HPDE6-E6E7 (cell line): Measurements from ENCODE around the gene AGR2.

Experiments used
- DNase-seq: peaks from one replicate; pipeline ENCODE4 v3.0.0; 2011; ENCODE audit warnings: missing footprints; ENCODE audit errors: extremely low spot score

The AGR2 gene

DNA sequence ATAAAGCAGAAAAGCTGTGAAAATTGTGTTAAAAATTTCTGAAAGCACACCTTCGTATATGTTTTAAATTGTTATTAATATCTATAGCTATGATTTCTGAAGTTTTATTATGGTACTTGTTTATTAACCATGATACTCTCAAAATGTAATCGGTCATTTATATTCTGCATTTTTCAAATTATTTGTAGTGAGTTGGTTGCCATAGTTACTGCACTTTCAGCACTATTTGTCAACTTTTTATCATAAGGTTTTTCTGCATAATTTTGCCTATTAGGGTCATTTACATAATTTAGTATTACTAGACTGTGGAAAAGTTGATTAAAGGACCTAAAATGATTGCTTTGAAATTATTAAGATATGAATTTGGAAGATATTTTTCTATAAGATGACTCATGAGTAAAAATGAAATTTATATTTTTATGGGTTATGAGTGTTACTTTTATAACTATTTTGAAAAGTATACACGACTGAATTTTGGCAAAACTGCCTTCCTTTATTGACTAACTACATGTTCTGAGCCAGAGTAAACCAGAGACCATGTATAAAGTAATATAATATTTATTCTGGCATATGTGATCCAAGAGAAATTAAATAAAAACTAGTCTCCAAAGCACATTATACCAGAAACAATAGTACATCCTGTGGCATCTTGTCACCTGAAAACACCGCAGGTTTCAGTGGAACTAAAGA lies 7.9 kb upstream of the AGR2 start:
- no peak for DNase-seq

DNA sequence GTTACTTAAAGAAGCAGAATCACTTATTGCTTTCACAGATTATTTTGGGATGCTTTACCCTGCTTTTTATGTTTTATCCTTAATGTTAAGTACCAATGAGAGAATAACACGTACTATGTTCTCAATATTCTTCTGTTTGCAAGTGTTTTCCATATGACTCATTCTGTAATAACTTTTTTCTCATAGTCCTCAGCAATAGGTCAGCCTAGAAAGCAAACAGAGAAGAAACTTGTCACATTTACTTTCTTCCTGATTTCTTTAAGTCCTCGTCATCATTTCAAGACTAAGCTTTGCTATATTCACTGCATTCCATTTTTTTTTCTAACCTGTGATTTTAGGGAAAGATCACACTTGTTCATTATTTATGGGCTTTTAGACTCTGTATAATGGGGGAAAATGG lies 6.8 kb upstream of the AGR2 start:
- peak; percentile 26 for DNase-seq

DNA sequence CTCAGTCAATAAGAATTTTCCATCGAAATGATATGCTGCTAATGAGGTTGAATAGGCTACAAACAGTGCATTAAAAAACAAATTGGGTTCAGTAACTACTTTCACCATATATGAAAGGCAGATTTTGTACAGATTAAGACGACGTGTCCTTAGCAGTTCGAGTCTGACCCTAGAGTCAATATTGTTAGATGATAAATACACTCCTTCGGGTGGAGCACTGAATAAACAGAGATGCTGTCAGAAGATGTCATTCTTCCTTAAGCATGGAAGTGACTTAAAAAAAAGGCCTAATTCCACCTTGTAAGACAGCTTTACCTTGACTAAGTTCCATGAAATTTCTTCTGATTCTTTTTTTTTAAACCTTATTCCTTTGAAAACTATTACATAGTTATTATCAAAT lies 5.8 kb upstream of the AGR2 start:
- DNase-seq, result no peak

DNA sequence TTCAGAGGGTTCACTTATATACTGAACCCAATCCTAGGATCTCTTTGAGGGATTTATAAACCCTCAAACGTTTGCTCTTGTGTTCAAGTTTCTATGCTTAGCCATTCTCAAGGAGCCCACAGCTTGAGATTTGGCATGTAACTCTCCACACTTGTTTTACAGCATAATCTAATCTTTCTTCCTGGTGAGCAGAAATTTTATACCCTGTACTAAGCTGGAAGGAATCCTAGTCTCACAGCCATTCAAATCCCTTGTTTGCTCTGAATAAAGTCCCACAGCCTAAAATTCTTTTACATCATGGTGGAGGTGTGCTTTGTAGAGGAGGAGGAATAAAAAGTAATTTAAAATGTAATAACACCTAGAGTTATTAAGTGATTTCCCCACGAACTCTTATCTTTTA lies 5.3 kb upstream of the AGR2 start:
- no peak for DNase-seq

DNA sequence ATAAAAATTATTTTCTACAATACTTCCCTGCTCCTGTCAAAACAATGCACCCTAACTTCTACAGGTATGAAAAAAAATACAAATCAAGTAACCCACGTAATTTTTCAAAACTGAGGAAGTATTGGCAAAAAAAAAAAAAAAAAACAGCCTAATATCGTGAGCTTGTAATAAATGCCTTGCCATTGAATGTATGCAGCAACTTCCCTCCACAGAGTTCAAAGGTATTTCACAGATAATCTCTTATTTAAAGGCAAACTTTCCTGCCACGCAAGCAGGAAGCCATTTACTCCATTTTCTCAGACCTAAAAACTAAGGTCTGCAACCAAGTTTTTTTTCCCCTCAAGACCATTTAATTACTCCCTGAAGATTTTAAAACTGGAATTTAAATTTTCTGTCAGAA lies 642 bp upstream of the AGR2 start:
- no peak for DNase-seq

DNA sequence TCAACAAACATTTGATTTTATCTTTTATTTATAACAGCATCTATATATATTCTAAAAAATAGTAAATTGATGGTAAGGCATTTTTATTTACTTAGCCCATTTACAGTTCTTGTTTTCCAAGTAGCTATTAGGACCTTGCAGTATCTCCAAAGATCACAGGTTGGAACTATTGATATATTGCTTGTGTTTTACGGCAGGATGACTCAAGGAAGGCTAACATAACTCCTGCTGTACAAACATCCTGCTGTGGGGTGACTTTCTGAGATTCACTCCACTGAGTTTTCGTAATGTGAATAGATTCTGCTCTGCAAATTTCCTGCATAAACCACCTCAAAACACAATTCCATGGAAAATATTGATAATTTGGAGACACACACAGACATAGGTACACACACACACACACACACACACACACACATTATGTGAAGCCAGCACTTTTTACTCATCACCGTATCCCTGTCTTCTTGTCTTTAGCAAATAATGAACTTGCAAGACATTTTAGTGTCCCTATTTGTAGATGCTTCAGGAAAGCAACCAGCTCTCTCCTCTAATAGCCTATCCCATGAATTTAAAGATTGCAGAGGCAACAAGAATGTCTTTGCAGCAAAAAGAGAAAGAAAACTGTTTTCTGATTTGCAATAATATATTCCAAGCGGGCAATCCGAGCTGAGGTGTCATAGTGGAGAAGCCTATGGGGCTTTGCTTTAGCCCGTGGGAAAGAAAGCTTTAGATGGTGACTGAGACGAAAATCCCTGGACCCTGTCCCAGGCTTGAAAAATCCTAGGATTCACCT lies 722 bp downstream of the AGR2 start:
- DNase-seq, result no peak

DNA sequence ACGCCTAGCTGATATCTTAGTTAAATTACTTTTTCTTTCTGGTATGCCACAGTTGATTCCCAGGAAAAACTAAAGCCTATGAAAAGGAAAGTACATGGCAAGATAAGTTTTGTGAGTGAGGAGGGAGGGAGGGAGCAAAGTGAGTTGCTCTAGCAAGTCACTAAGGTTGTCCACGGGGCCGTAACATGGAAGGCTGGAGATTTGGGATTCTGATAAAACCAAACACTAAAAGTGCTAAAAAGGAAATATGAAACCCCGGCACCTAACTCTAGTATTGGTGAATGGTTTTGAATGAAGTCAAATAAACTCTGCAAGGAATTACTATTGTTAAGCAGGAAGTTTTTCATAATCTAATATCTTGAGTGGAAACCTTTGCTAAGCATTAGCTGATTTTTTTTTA lies 1.7 kb downstream of the AGR2 start:
- no peak for DNase-seq

DNA sequence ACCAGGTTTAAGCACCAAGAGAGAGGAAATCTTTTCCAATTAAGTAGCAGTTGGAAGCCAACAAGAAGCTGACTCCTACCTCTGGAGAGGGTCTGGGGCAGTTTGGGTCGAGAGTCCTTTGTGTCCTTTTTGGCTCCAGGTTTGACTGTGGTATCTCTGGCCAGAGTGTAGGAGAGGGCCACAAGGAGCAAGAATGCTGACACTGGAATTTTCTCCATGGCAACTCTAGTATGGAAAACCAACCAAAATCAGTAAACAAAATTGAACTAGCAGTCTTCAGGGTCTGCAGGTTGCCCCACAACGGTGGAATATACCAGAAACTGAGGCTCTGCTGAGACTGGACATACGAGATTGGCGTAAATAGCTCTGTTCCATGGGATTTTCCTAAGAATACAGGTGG lies 3.2 kb downstream of the AGR2 start:
- no peak for DNase-seq

DNA sequence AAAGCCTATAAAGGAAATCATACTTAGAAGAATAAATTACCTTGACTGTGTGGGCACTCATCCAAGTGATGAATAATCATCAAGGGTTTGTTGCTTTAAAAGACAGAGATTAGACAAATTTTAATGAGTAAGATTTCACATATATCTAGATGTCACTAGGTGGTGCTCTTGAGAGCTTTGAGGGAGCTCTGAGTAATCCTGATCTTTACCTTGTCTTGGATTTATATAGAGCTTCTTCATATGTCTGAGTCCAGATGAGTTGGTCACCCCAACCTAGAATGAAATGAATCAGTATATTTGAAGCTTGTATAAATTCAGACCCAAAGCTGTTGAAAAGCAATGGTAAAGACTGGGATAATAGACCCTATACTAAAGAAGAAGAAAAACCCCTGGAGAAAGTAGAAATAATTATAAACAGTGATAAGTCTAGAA lies 3.7 kb downstream of the AGR2 start:
- DNase-seq, result peak; percentile 78

DNA sequence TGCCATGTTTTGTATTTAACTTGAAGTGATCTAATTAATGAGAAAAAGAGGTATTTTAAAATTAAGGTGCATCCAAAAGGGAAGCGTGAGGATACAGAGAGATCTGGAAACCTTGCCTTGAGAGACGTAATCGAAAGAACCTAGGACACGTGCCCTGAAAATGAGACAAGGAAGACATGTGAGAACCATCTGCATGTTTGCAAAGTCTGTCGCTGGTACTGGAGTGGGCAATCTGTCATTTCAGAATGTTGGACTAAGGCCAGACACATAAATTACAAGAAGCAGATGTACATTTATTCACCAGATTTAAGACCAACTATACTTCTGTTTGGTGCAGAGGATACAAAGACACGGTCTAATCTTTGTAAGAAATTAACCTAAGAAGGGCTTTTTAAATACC lies 9.2 kb downstream of the AGR2 start:
- no peak for DNase-seq

DNA sequence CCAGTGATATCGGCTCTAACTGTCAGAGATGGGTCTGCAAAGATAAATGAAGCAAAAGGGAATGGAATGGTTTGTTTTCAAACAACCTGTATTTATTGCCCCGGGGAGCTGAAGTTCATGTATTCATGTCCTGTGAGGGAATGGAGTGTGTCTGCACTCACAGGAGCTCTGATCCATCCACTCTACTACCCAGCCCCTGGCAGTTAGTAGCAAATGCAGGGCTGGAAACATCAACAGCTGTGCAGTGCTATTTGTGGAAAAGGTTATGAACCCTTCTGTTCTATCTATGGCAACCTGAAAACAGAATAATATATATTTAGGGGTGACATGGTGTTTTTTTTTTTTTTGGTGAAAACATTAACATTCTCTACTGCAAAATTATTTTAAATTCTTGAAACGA lies 9.8 kb downstream of the AGR2 start:
- no peak for DNase-seq

DNA sequence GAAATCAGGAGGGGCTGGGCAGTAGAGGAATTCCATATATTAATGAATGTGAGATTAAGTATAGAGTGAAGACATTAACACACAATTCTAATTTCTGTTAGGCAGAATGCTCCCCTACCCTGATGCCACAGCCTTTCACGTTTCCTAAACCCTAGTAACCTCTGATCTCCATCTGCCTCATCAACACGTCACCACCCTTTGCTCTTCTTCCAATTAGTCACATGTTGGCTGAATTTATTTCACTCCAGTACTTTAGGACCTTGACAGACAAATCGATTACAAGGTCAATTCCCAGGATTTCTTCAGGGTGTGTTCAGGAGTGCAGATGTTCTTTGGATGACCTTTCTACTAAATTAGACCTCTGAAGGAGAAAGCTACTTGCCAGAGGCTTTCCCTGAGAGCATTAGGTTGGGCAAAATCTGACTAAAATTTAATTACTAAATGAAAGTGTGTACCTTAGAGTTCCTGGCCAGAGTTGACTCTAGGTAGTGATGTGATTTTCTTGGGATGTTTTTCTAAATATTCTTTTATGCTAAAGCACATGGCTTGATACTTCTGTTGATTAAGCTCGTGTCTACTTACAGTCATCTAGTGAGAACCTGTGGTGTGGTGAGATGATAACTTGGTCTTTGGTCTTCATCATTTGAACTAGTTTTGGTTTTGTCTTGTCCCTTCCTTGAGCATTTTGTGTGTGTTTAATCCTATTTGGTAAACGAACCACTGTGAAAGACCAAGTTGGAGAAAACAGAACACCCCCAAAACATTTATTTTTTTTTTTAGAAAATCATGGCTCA lies 12.7 kb downstream of the AGR2 start:
- no peak for DNase-seq

DNA sequence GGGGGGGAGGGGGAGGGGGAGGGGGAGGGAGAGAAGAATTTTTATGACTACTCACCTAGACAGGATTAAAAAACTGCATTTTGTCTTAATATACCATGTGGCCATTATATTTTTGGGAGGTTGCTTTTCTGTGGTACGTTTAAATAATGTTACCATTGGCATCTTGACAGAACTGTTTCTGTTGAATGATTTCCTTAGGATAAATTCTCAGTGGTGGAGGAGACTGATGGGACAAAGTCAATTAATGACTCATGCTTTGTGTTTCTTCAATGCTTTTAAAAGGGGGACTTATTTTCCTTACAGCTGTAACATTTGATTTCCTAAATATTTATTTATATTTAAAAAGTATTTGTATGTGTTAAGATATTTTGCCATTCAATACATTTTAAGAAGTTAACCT lies 13.7 kb downstream of the AGR2 start:
- no peak for DNase-seq

DNA sequence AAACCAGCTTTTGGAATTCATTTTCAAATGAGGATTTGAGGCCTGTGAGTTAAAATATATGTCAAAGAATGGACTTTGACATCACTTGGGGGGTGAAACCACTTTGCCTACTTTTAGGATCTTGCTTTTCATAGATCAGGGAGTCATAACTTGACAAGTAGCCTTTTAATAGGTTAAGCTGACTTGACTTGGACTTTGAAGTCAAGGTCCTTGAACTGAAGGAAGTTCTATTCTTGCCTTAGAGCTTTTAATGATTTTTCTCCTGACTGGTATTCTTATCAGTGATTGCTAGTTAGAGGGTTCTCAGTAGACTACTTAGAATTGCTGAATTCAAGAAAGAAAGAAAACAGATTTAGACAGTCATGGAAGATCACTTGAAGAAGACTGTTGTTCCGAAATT lies 17.7 kb downstream of the AGR2 start:
- DNase-seq, result no peak

DNA sequence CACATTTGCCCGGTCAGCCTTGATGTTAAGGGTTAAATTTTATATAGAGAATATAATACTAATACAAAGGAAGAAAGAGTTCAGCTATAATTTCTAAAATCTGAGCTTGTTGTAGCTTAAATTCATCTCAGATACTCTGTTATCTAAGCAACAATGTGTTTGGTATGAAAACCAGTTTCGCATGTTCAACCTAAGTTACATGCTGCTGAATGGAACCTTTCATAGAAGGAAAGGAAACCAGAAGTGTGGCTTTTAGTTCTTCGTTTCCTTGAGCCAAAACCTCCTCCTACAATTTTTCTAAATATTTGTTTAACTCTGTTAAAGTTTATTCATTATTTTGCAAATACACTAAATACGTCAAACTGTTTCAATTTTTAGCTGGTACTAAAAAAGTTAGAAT lies 18.5 kb downstream of the AGR2 start:
- no peak for DNase-seq

DNA sequence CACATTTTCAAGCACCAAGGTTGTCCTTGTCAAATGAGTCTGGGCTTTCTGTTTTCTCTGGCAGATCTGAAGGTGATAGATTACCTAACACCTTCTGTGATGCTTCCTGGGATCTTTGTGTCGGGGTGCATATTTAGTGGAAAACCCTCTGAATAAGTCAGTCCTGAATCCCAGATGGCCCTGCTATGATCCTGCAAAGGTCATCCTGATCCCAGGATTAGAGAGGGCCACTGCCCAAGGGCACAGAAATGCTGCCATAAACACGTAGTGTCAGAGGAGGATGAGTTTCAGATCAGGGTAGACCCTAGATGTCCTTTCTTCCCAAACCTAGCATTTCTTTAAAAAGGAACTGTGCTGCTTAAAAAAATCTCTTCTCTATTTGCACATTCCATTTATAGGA lies 19.0 kb downstream of the AGR2 start:
- no peak for DNase-seq

DNA sequence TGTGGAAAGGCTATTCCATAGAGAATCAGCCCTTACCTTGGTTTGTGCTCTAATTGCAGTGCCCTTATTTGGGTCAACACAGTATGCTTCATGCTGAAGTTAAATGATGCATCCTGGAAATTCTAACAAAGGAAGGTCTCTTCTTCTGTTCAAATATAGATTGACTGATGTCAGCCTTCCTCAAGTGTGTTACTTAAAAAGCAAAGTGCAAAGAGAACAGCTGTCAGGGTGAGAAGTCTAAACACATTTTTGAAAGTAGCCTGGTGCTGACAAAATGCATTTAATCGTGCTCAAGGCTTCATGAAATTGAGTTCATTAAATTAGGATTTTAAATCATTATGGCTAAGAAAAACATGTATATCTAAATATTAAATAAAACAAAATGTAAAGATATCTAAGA lies 19.5 kb downstream of the AGR2 start:
- DNase-seq, result no peak

DNA sequence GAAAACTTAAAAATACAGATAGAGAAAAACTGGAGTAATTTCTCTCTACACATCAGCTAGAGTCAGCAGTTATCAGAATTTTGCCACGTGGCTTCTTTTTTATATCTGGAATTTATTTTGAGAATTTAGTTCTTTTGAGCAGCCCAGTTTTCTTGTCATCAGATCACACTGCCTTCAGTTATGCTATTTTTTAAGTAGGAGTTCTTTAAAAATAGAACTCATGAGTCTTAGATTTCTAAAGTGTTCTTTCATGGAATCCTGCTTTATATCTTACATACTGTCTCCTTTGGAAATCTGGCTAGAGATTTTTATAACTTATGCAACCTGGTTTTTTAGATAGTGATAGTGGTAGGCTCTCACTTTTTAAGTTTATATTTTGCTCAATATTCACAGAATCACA lies 24.2 kb downstream of the AGR2 start:
- DNase-seq, result no peak

DNA sequence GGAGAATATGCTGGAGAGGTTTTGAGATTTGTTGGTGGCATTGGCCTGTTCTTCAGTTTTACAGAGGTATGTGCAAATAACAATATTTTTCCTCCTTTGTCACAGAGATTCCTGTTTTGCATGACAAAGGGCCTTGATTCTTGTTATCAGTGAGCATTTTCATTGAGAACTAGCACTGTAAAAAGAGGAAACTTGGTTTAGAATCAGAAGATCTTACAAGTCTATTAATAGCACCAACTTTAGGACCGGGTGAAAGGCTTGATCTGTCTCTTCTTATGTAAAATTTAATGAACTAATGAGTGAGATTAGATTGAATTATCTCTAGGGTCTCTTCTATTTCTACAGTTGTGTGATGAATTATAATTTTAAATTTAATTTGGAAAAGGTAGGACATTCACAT lies 25.7 kb downstream of the AGR2 start:
- DNase-seq, result no peak

DNA sequence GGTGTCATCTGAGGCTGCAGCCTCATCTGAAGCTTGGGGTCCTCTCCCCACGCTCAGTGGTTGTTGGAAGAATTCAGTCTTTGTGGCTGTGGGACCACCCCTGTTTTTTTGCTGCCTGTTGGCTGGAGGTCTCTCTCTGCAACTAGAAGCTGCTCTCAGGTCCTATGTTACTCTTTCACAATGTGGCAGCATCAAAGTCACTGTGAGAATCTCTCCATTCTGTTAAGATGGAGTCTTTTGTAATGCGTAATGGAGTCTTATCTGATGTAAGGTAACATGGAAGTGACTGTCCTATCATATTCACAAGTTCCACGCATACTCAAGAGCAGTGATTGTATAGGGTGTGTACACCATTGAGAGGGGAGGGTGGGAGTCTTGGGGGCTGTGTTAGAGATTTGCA lies 26.3 kb downstream of the AGR2 start:
- no peak for DNase-seq

DNA sequence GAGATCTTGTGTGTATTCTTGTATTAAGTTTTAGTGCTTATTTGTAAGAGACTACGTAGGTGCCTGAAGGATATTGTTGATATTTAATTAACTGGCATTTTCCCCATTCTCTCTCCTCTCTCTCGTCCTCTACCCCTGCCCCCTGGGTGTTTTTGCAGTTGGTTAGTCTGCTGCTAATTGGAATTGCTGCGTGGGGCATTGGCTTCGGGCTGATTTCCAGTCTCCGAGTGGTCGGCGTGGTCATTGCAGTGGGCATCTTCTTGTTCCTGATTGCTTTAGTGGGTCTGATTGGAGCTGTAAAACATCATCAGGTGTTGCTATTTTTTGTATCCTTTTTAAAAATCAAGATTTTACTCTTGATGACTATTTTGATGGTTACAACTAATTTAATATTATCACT lies 28.7 kb downstream of the AGR2 start:
- DNase-seq, result no peak

DNA sequence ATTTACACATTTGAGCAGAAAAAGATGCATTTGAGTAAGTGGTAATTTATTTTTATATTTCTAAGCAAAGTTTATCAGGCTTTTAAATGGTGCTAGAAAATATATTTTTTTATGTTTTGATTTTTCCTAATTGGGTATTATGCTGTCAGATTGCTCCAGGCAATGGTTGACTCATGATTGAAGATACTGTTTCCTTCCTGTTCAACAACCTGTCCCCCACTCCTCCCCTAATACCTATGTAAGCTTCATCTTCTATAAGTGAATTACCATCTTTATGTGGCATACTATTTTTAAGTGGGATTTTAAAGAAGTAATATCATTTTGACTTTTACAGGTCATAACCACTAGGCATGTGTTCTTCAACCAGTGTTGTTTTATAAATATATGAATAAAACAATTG lies 29.8 kb downstream of the AGR2 start:
- DNase-seq, result peak; percentile 63

DNA sequence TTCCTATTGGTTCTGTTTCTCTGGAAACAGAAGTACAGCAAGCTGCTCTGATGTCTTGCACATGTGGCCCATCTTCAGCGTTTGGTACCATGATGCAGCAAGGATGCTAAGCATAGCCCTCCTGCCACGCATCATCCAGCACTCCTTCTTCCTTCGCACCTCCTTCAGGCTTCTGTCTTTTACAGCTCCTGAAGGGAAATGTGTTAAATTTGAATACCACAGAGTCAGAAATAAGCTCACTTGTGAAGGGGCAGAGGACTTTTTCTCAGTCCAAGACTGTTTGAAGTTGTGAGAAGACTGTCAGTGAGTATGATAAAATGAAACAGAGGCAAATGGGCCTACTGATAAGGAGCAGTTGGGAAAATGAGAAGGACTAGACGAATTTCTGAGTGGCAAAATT lies 30.5 kb downstream of the AGR2 start:
- DNase-seq, result no peak
